ENCODE results near the gene C1QTNF7. TPM values are rescaled to one million over a fixed set of nuclear protein-coding genes. Genes with fewer than 3 reads are reported as not detected.

Gene C1QTNF7
- total RNA-seq, 1 donor from 2014 or later = not detected

GRCh38 chr4:15457406-15458201, 29.8 kb downstream of the C1QTNF7 start:
- peaks cover 9% of the 10 kb centered on the region for H3K4me1 ChIP-seq (ENCODE audit: insufficient read depth, low read length)
- H3K36me3 ChIP-seq (ENCODE audit: insufficient read depth, low read length) = no peaks in the 10 kb centered on the region
- peak overlapping the region; percentile 19 for H3K9ac ChIP-seq (ENCODE audit: low read length)
- no peaks in the 10 kb centered on the region for H4K20me1 ChIP-seq (ENCODE audit: insufficient read depth, low read length)
- H2AFZ ChIP-seq (ENCODE audit: low read depth, low read length) = peak overlapping the region; percentile 19
- Mint-ChIP-seq H3K27ac (ENCODE audit: unreplicated experiment) (no peak overlapping the region), H3K4me3 (ENCODE audit: unreplicated experiment) (no peak overlapping the region), H3K36me3 (ENCODE audit: low read depth, unreplicated experiment) (no peaks in the 10 kb centered on the region), H3K9me3 (ENCODE audit: unreplicated experiment) (no peaks in the 10 kb centered on the region), H3K4me1 (ENCODE audit: low read depth, unreplicated experiment) (peaks cover 15% of the 10 kb centered on the region), H3K27me3 (ENCODE audit: low read depth, unreplicated experiment) (no peaks in the 10 kb centered on the region)
- no peaks in the 10 kb centered on the region for H3K27me3 ChIP-seq (ENCODE audit: insufficient read depth, low read length)
- TF ChIP-seq EZH2 (IDR thresholded peaks at IDR 0.05; ENCODE audit: insufficient read depth, low read length) (no peak), CTCF (IDR thresholded peaks at IDR 0.05; ENCODE audit: insufficient read depth, low read depth, low read length) (peak; percentile 82)
- H3K79me2 ChIP-seq (ENCODE audit: insufficient read depth, low read length) = no peaks in the 10 kb centered on the region
- no peak overlapping the region for H3K27ac ChIP-seq (ENCODE audit: low read depth, low read length)
- peak; percentile 58 for DNase-seq (ENCODE audit: low read depth)
- no peaks in the 10 kb centered on the region for H3K9me3 ChIP-seq (ENCODE audit: insufficient read depth, low read depth, low read length)
- H3K4me3 ChIP-seq (ENCODE audit: insufficient read depth, low read depth, low read length) = no peak overlapping the region
- peak; percentile 20 for FAIRE-seq
- H3K4me2 ChIP-seq (ENCODE audit: low read length) = peak overlapping the region; percentile 27

- Histone ChIP-seq H3K36me3 (ENCODE audit: insufficient read depth, low read length) (no peaks in the 10 kb centered on the region), H3K9ac (ENCODE audit: low read length) (no peak overlapping the region), H3K4me2 (ENCODE audit: low read length) (no peak overlapping the region), H3K4me3 (ENCODE audit: insufficient read depth, low read depth, low read length) (no peak overlapping the region), H3K27ac (ENCODE audit: low read depth, low read length) (no peak overlapping the region), H2AFZ (ENCODE audit: low read depth, low read length) (no peak overlapping the region), H3K27me3 (ENCODE audit: insufficient read depth, low read length) (no peaks in the 10 kb centered on the region), H3K4me1 (ENCODE audit: insufficient read depth, low read length) (peaks cover 4% of the 10 kb centered on the region), H4K20me1 (ENCODE audit: insufficient read depth, low read length) (no peaks in the 10 kb centered on the region), H3K9me3 (ENCODE audit: insufficient read depth, low read depth, low read length) (no peaks in the 10 kb centered on the region), H3K79me2 (ENCODE audit: insufficient read depth, low read length) (no peaks in the 10 kb centered on the region)
- peaks cover 1% of the 10 kb centered on the region for H3K36me3 Mint-ChIP-seq (ENCODE audit: low read depth, unreplicated experiment)
- DNase-seq (ENCODE audit: low read depth) (no peak), FAIRE-seq (no peak)
- no peak overlapping the region for H3K27ac Mint-ChIP-seq (ENCODE audit: unreplicated experiment)
- no peak for TF ChIP-seq EZH2 (IDR thresholded peaks at IDR 0.05; ENCODE audit: insufficient read depth, low read length)
- no peak for TF ChIP-seq CTCF (IDR thresholded peaks at IDR 0.05; ENCODE audit: insufficient read depth, low read depth, low read length)
- peaks cover 11% of the 10 kb centered on the region for H3K4me1 Mint-ChIP-seq (ENCODE audit: low read depth, unreplicated experiment)
- no peaks in the 10 kb centered on the region for H3K27me3 Mint-ChIP-seq (ENCODE audit: low read depth, unreplicated experiment)
- no peaks in the 10 kb centered on the region for H3K9me3 Mint-ChIP-seq (ENCODE audit: unreplicated experiment)
- no peak overlapping the region for H3K4me3 Mint-ChIP-seq (ENCODE audit: unreplicated experiment)
Observed at GRCh38 chr4:15458616-15459015, 30.8 kb downstream of the C1QTNF7 start.

GRCh38 chr4:15459706-15460105, 31.9 kb downstream of the C1QTNF7 start:
- DNase-seq (ENCODE audit: low read depth) = no peak
- H4K20me1 ChIP-seq (ENCODE audit: insufficient read depth, low read length) = no peaks in the 10 kb centered on the region

More at GRCh38 chr4:15459706-15460105, 31.9 kb downstream of the C1QTNF7 start:
- Histone ChIP-seq H3K9ac (ENCODE audit: low read length) (no peak overlapping the region), H3K36me3 (ENCODE audit: insufficient read depth, low read length) (no peaks in the 10 kb centered on the region), H3K27ac (ENCODE audit: low read depth, low read length) (no peak overlapping the region), H3K4me2 (ENCODE audit: low read length) (no peak overlapping the region), H2AFZ (ENCODE audit: low read depth, low read length) (no peak overlapping the region), H3K4me1 (ENCODE audit: insufficient read depth, low read length) (peaks cover 4% of the 10 kb centered on the region), H3K4me3 (ENCODE audit: insufficient read depth, low read depth, low read length) (no peak overlapping the region), H3K9me3 (ENCODE audit: insufficient read depth, low read depth, low read length) (no peaks in the 10 kb centered on the region), H3K79me2 (ENCODE audit: insufficient read depth, low read length) (no peaks in the 10 kb centered on the region), H3K27me3 (ENCODE audit: insufficient read depth, low read length) (no peaks in the 10 kb centered on the region)
- Mint-ChIP-seq H3K36me3 (ENCODE audit: low read depth, unreplicated experiment) (peaks cover 1% of the 10 kb centered on the region), H3K27ac (ENCODE audit: unreplicated experiment) (no peak overlapping the region), H3K27me3 (ENCODE audit: low read depth, unreplicated experiment) (no peaks in the 10 kb centered on the region), H3K4me1 (ENCODE audit: low read depth, unreplicated experiment) (peaks cover 11% of the 10 kb centered on the region), H3K9me3 (ENCODE audit: unreplicated experiment) (no peaks in the 10 kb centered on the region), H3K4me3 (ENCODE audit: unreplicated experiment) (no peak overlapping the region)
- no peak for TF ChIP-seq CTCF (IDR thresholded peaks at IDR 0.05; ENCODE audit: insufficient read depth, low read depth, low read length)
- no peak for TF ChIP-seq EZH2 (IDR thresholded peaks at IDR 0.05; ENCODE audit: insufficient read depth, low read length)
- no peak for FAIRE-seq

Data from astrocyte (in vitro differentiated cells and primary cell).